NCI-H1694 treated with DMSO at 0.1 percent for 48 hours (cell line): ENCODE data around the gene FBXO7.
"Not testable (repeated sequence)": the region's sequence is repeated elsewhere in the genome, so short reads cannot be mapped to it uniquely, and the experiment has no call there.

Source experiments
- DNase-seq: peaks from one replicate; lab custom pipeline; 2025; lab: John Stamatoyannopoulos, UW

Gene FBXO7

DNA sequence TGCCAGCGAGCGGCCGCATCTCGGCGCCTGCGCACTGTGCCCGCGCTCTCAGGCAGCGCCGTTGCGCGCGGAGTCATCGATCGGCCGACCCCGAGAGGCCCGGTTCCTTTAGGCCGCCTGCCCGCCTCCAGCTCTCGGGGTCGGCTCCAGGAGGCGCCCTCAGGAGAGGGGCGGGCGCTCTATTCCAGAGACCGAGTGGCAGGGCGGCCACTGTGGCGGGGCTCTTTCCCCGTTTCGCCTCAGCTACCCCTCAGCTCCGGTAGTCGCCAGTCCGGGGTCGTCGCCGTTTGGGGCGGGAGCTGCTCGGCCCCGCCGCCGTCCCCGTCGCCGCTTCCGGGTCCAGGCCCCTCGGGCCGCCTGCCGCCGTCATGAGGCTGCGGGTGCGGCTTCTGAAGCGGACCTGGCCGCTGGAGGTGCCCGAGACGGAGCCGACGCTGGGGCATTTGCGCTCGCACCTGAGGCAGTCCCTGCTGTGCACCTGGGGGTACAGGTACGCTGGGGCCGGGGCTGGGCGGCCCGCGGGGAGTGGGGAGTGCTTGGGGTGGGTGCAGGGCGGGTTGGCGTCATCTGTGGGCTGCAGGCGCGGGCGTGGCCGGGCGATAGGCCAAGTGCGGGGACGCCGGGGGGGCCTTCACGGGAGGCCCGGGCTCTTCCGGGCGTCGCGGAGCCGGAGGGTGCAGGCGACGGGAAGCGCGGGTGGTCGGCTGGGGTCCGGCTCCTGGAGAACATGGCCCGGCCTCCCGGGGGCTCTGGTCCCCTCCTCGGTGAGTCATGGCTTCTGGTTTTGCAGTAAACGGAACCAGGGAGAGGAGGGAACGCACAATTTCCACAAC lies at the start of gene FBXO7:
Gene FBXO7, plus strand, starts transcription at position 177 of the 833 bp plus-strand sequence. Its CDS starts 192 bp downstream, at position 369.
- peak; percentile 77 for DNase-seq

DNA sequence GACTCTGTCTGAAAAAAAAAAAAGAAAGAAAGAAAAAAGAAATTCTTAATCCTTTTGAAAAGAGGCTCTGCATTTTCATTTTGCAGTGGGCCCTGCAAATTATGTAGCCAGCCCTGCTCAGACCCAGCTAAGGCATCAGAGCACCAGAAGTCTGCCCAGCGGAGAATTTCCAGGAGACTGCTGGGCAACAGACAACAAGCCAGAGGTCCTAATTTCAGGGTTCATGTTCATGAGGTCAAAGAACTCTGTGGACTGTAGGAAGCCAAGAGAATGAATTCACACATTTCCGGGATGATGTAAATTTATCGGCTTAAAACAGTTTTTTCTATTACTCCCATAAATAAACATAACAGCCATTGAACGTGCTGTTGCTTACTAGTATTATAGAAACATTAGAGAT lies 47.7 kb upstream of the FBXO7 start:
- DNase-seq, result no peak

DNA sequence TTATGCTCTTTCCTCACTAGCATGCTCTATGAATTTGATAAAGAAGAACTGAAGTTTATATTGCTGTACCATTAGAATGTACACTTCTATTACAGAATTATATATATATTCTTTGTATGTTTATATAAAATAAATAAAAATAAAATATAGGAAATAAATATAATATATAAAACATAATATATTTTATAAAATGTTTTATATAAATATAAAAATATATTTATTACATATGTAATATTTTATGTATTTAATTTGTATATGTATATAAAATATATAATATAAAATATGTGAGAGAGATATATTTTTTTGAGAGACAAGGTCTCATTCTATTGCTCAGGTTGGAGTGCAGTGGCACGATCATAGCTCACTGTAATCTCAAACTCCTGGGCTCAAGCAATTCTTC lies 44.3 kb upstream of the FBXO7 start:
- no peak for DNase-seq

DNA sequence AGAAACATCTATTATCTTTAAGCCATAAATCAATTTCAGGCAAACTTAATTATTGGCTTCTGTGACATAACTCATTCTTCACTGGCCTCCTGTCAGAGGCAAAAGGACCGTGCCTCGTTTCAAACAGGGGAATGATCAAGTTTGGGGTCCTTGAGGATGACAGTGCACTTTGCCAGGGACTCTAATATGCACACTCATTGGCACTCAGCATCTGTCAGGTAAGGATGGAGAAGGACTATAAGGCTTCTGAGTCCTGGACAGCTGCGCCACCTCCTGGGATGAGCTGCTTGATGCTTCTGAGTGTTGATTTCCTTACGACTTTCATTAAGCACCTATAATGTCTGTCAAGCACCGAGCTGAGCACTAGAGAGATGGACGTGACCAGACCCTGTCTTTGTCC lies 30.5 kb upstream of the FBXO7 start:
- DNase-seq, result no peak

DNA sequence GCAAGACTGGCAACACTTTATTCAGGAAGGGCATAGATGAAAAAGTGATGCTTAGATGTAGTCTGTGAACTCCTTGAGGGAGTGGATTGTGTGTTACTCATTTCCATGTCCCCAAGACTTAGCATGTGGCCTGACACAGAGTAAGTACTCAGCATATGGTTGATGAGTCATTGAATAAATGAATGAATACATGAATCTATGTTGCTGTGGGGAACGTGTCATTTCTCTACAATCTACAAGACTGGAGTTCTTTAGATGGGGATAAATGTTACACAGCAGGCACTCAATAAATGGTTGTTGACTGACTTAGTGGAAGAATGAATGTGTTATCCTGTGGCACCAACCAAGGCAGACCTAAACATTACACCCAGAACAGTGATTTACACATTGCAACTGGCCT lies 28.3 kb upstream of the FBXO7 start:
- no peak for DNase-seq

DNA sequence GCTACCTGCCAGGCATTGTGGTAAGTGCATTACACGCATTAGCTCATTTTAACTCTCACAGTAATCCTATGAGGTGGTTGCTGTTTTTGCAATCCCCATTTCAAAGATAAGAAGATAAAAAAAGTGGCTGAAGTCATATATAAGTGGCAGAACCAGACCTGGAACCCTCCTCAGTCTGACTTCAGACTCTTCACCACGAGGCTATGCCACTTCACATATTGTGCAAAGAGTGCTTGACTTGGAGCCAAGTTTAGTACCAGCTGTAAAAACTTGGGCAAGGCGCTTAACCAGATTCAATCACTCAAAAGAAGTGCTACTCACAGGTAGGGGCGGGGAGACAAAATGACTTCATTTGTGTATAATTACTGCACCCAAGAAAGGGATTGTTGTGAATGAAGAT lies 25.6 kb upstream of the FBXO7 start:
- DNase-seq, result no peak

DNA sequence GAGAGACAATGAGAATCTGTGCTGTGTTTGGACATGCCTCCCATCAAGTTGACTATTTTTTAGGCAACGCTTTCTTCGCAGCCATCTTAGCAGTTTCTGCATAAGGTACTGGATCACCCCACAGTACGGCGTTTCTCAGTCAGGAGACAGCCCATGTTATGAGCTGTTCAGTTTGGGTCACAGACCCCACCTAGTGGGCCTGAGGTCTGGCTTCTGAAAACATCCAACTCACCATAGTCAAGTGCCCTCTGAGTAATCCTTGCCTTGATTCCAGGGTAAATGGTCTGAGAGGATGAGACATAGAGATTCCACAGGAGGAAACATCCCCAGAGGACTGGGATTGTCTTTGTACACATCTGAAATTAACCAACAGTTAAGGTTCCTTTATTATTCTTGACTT lies 17.6 kb upstream of the FBXO7 start:
- no peak for DNase-seq

DNA sequence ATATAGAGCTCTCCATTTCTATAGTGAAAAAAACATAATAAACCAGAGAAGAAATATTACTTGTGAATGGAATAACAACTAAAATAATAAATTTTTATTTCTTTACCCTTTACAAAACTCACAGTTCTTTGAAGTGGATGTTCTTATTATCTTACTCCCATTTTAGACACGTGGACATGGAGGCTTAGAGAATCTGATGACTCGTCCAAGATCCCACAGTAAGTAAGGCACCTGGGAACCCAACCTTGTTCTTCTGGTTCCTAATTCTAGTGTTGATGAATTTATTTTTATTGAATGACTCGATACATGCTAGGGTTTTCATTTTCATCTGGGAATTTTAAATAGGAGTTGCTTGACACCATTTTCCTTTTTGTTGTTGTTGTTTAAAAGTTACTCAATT lies 12.2 kb upstream of the FBXO7 start:
- no peak for DNase-seq

DNA sequence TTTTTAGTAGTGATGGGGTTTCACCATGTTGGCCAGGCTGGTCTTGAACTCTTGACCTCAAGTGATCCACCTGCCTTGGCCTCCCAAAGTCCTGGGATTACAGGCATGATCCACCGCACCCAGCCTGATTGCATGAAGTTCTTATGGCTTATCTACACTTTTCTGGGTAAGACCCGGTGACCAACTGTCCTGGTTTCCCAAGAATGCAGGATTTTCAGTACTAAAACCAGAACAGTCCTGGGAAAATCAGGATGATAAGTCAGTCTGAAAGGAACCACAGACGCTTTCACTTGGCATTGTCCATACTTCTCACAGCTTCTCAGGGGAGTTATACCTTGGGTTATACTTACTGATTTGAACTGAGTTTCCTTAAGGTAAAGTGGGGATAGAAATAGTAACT lies 8.9 kb upstream of the FBXO7 start:
- DNase-seq, result no peak

DNA sequence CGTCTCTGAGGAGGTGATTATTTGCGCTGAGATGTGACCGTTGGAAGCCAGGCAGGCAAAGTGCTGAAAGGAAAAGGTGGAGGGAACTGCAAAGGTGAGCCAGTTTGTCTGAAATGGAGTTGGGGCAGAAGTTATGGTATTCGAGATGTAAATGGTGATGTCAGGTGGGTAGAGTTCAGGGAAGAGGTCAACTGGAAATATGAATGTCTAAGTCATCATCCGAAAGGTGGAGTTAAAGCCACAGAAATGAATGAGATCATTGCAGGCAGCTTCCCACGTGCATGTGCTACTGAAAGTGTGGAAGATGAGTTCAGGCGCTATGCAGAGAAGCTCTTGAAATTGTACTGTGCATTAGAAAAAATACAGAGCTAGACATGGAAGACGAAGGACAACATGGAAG lies 8.1 kb upstream of the FBXO7 start:
- DNase-seq, result no peak

DNA sequence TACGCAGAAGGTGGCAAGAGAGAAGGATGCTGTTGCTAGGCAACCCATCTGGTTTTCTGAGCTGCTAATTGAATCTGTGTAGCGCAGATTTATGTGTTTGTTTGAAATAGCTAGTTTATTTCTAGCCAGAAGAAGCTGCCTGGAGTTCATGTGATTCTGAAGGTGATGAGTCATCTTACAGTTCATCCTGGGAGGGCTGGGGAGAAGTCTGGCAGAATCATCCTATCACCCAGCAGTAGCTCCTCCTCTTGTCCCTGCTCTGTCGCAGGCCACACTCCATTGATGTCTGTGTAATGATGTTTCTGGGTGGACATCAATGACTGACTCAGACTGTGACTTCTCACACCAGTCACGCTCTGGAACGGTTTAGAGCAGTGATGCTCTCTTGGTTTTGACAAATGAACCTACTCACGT lies 4.8 kb upstream of the FBXO7 start:
- peak; percentile 94 for DNase-seq

DNA sequence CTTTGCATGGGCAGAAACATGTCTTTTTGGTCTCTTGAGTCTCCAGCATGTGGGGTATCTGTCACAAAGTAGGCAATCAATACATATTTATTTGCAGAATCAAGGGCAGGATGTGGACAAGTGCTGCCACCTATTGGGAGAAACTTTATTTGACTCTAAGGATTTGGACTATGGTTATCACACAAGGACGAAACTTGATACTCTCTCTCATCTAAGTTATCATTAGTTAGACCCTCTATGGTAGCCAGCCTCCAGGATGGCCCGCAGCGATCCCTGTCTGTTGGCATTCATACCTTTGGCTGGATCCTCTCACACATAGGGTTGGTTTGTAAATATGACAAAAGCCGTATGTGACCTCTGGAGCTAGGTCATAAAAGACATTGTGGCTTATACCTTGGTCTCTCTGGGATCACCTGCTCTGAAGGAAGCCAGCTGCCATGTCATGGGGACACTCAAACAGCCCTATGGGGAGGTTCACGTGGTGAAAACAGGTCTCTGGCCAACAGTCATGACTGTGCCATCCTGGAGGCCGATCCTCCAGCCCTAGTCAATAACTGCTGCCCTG lies 1.1 kb upstream of the FBXO7 start:
- peak; percentile 49 for DNase-seq

DNA sequence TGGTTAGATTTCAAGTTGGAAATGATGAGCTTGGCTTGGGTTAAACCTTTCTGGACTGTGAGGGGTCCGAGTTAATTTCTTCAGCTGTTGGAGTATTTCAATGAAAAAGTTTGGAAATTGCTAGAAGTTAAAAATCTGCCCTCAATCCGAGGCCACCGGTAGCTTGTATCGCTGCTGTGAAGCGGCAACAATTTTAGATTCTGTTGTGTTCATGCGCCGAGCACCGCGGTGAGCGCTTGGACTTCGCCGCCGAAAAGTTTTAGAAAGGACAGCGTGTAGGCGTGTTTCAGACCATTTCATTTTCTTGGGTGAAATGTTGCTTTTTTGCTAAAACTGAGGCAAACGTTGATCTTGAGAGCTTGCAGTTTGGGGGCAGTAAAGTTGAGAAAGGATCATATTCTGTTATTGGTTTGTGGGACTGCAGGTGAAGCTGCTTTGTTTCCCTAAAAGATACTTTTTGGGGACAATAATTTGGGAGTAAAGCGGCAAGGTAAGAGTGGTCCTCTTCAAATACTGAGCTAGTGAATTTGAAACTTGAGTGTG lies 928 bp downstream of the FBXO7 start:
- no peak for DNase-seq

DNA sequence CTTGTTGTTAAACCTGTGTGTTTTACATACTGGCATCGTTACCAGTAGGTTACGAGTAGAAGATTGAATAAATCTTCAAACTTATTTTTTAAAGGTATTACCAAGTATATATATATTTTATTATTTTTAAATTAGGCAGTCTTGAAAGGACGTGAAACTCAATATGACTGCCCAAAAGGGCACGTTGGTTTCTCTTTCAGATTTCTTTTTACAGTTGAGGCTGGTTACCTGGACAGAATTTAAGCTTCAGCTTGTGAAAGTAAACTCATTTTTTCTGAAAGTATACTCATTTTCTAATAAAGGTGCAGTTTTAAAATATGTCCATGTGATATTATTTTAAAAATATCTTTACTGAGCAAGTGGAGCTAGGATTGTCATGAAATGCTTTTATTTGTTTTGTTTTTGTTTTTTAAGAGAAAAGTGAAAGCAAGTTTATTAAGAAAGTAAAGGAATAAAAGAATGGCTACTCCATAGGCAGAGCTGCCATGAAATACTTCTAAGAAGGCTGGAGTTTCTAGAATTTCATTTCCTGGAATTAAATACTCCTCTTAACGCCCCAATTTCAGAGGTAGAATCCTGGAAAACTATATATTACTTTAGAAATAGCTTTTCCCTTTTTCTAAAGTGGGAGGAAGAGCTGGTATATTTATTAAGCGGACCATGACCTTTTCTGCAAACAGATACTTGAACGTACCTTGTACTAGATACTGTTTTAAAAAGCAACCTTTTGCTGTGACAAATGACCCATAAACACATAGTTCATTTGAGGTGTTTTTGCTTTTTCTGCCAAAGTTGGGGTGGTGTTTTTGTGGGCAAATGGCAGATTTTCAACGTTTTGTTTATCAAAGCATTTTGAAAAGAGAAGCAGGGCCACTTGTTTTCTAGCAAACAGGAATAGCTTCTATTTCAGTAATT lies 1.9 kb downstream of the FBXO7 start:
- no peak for DNase-seq

DNA sequence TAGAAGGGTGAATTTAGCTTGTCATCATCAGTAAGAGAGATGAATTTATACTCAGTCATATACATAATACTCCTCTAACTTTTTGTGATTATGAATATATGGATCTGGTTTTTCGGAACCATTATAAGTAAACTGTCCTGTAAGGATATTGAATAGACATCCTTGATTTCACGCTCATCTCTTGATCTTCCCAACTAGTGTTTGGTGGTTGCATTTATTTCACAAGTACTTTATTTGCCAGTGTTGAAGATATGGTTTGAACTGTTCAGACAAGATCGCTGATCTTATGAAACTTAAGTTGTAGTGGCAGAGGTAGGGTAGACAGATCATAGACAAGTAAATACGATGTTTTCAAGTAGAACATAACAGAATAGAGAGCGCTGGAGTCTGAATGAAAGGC lies 3.0 kb downstream of the FBXO7 start:
- DNase-seq, result no peak

DNA sequence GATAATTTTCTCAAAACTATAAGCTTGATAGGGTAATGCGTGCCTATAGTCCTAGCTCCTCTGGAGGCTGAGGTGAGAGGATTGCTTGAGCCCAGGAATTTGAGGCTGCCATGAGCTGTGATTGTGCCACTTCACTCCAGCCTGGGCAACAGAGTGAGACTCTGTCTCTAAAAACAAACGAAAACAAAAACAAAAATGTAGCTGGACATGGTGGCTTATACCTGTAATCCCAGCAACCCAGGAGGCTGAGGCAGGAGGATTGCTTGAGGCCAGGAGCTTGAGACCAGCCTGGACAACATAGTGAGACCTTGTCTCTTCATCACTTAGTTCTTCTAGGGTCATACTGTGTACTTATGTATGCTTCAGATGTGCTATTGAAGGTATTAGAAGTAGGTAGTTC lies 3.9 kb downstream of the FBXO7 start:
- not testable (repeated sequence) for DNase-seq

DNA sequence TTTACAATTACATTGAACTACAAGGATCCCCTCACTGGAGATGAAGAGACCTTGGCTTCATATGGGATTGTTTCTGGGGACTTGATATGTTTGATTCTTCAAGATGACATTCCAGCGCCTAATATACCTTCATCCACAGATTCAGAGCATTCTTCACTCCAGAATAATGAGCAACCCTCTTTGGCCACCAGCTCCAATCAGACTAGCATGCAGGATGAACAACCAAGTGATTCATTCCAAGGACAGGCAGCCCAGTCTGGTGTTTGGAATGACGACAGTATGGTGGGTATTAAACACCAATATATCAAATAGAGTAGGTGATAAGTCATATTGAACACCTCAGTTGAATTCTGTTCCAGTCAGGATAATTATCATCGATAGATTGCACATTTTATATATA lies 4.4 kb downstream of the FBXO7 start:
- DNase-seq, result no peak

DNA sequence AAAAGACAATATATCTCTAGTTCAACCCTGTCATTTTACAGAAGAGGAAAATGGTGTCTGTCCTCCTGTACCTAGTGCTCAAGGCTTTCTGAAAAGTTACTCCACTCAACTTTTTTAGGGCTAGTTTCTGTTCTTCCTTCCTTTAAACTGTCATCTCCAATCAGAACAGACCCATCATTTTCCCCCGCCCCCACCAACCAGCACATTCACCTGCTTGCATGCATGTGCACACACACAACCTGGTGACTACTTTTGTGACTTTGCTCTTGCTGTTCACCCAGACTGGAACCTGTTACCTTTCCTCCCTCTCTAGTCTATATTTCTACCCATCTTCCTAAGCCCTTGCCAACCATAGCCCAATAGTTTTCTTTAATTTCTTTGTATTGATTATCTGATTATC lies 5.6 kb downstream of the FBXO7 start:
- no peak for DNase-seq

DNA sequence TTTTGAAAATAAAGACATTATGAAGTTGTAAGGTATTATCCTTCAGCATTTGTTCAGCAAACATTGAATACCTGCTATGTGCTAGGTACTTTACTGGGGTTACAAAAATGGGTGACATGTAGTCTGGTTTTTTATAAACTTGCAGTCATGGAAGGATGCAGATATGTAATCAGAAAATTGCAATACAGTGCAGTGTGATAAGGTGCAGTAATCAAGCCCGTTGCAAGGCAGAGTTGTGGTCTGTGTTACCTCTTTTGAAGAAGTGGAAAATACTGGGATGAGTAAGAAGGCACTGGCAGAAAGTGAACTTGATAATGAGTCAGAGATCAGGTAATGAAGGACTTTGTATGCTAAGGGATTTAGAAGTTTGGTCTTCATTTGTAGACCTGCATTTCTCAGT lies 8.1 kb downstream of the FBXO7 start:
- no peak for DNase-seq

DNA sequence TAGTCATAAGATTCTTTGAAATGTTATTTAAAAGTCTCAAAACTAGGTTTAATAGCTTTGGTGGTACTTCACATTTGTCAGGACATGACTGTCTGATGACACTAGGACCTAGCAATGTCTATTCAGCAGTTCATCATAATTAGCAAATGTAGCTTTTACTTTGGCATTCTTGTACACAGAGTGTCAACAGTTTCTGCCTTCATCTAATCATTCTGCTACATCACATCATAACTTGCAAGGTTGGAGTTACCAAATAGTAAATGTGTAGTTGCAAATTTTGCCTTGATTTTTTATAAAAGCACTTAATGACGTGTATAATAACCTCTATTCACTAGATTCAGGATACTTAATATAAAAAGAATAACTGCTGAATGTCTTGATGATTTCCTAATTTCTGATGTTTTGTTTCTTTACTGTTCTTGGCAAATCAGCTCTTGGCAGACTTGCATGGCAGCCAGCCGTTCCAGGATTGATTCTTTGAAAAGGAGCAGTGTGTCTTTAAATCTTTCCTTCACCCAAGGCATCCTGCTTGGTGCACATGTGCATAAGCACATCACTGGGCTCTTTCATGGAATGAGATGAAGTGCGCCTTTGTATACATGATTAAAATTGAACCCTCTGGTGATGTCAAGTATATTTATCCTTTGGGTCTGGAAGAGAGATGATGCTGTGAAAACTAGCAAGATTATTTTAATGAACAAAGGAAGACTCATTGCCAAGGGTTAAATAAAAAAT lies 12.2 kb downstream of the FBXO7 start:
- no peak for DNase-seq

DNA sequence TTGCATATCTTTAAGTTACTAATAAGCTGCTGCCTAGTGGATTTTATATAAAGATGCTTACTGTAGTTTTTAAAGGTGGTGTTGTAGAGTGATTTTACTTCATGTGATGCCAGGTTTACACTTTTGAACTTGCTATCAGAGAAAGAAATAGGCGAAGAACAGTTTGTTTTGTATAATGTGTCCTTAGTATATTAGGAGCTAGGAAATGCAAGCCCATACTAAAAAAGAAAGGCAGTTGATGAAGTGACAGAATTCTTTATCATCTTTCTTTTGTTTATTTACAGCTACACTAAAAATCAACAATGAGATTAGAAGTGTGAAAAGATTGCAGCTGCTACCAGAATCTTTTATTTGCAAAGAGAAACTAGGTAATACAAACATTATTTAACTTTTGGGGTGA lies 12.8 kb downstream of the FBXO7 start:
- DNase-seq, result no peak

DNA sequence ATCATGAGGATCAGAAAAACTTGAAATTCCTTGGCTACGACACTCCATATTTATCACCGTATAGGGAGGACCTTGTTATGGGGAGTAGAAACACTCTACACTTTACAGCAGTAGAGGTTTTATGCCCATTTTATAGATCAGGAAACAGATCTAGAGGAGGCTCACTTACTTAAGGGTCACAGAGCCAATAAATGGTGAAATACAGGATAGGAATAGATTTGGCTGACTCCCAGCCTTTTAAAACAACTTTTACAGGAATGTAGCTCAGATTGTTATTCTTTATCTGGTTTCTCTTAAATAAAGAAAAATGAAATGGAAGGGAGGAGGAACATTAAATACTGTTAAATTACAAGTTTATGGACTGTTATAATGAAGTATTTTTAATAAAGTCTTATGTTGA lies 14.8 kb downstream of the FBXO7 start:
- no peak for DNase-seq
